Motor neuron (in vitro differentiated cells): ENCODE results near the gene CD37. TPM values are rescaled to one million over a fixed set of nuclear protein-coding genes. Genes with fewer than 3 reads are reported as not detected.

Experiments
- ATAC-seq, 8 experiments: fragments of 200-7000 bp; cut with Tn5 transposase; replicated peaks in 6 of 8; 2 replicates each; pipeline ENCODE4 v1.8.0; 2021; ENCODE audit warnings: mild to moderate bottlenecking in 8 of 8, moderate library complexity in 8 of 8
- H3K27ac ChIP-seq, 2 donors: fragments of 250-450 bp; sonication (Bioruptor Pico); 2 replicates each; pipeline ENCODE4 v1.9.0; 2021; ENCODE audit warnings: antibody characterized with exemption in 2 of 2, mild to moderate bottlenecking in 2 of 2, moderate library complexity in 1 of 2
- H3K4me1 ChIP-seq, 2 donors: fragments of 250-450 bp; sonication (Bioruptor Pico); replicated peaks in 1 of 2; 2 replicates each; pipeline ENCODE4 v1.6.1; 2021; ENCODE audit warnings: antibody characterized with exemption in 2 of 2, mild to moderate bottlenecking in 2 of 2, moderate library complexity in 1 of 2
- H3K4me3 ChIP-seq, 5 donors: fragments of 250-450 bp; sonication (Bioruptor Pico); 2 replicates each; pipeline ENCODE4 v1.9.0; 2021; ENCODE audit warnings: antibody characterized with exemption in 5 of 5, mild to moderate bottlenecking in 5 of 5, moderate library complexity in 4 of 5
- WGBS, 10 experiments: fragments of 450-650 bp; shearing (Covaris generic); methylation state at CpG; one replicate each; pipeline ENCODE4 v1.0.0; 2022; 5-methylcytosine and 5-hydroxymethylcytosine counted together
- in situ Hi-C, 9 experiments: fragments of 400-800 bp; cut with MboI; loops; one replicate each; pipeline ENCODE4 v1.15.0; 2021; ENCODE audit warnings: low sequenced_read_pairs in 9 of 9, low pct_unique_long_range_greater_than_20kb in 2 of 9; ENCODE audit not compliant: unreplicated experiment in 9 of 9
- total RNA-seq, 8 experiments: library from RNA; unstranded; fragments of 300-600 nt; gene quantifications; 2 replicates each; pipeline versions ENCODE4 v1.2.3 to v1.2.4, GENCODE V29; 2022

Gene CD37
- total RNA-seq, 8 experiments from 2014 or later: 2.8 to 40.2 (median 11.4) TPM

- H3K27ac ChIP-seq: no peak overlapping the region
- ATAC-seq: peak in 1 of 8 experiments; percentile 5
- in situ Hi-C loops: no loop called here
- WGBS, 10 experiments: 36 to 70% (median 60%) methylated on average over 1 to 3 of the region's 8 CpGs; no CpG with 5 or more reads in 7 of the 10 experiments
- no peak overlapping the region for H3K4me3 ChIP-seq
- H3K4me1 ChIP-seq: peaks cover 5% of the 10 kb centered on the region in 2 donors
Measured at GRCh38 chr19:49333811-49334288, 1.4 kb upstream of the CD37 start.

GRCh38 chr19:49335784-49336481 lies 727 bp downstream of the CD37 start:
- WGBS, 10 experiments: 36 to 100% (median 93%) methylated on average over 1 to 10 of the region's 14 CpGs
- Histone ChIP-seq H3K4me1 (peaks cover 15 to 20% of the 10 kb centered on the region in 2 donors), H3K4me3 (no peak overlapping the region), H3K27ac (no peak overlapping the region)
- no peak for ATAC-seq
- in situ Hi-C loops: no loop called here

DNA sequence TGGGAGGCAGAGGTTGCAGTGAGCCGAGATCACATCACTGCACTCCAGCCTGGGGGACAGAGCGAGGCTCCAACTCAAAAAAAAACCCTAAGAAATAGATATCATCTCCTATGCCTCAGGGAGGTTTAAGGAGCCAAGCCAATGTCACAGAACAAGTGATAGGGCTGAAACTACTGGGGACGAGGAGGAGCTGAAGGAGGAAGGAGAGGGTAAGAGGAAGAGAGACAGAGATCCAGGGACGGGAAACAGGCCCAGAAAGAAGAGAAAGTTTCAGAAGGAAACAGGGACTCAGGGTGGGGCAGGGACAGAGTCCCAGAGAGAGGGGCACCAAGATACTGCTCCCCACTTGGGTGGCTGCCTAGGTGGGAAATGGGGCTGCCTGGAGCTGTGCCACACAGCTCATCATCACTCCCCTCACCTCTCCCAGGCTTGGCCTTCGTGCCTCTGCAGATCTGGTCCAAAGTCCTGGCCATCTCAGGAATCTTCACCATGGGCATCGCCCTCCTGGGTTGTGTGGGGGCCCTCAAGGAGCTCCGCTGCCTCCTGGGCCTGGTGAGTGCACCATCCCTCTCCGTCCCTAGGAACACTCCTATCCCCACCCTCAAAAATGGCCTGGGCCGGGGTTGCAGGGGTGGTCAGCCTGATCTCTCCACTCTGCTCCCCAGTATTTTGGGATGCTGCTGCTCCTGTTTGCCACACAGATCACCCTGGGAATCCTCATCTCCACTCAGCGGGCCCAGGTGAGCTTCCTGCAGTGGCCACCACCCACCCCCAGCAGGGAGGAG lies 1.5 kb downstream of the CD37 start:
- no peak overlapping the region for H3K4me3 ChIP-seq
- H3K4me1 ChIP-seq: peaks cover 15 to 21% of the 10 kb centered on the region in 2 donors
- 59 to 100% (median 93%) methylated on average over 1 to 5 of the region's 10 CpGs; no CpG with 5 or more reads in 1 of the 10 experiments for WGBS, 10 experiments
- ATAC-seq: no peak
- H3K27ac ChIP-seq: no peak overlapping the region
- in situ Hi-C loops: no loop called here

DNA sequence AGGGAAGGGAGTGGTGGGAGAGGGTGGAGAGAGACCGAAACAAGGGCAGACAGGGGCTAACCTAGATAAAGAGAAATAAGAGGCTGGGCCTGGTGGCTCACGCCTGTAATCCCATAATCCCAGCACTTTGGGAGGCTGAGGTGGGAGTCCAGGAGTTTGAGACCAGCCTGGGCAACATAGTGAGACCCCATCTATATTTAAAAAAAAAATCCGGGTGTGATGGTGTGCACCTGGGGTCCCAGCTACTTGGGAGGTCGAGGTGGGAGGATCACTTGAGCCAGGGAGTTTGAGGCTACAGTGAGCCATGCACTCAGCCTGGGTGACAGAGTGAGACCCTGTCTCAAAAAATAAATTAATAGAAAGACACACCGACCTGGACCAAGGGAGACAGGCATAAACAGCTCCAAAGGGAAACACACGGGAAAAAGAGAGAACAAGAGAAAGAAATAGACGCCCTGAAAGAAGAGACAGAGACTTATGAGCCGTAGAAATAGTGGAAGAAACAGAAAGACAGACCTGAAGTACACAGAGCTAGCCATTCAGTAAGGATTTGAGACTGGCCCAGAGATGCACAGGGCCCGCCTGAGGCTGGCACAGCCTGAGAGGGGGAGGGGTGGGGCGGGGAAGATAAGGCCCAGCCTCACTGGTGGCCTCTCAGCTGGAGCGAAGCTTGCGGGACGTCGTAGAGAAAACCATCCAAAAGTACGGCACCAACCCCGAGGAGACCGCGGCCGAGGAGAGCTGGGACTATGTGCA lies 2.2 kb downstream of the CD37 start:
- in situ Hi-C loops: no loop called here
- Histone ChIP-seq H3K4me3 (no peak overlapping the region), H3K27ac (no peak overlapping the region), H3K4me1 (peaks cover 15 to 21% of the 10 kb centered on the region in 2 donors)
- ATAC-seq: no peak
- WGBS, 10 experiments: 49 to 100% (median 77%) methylated on average over 1 to 8 of the region's 19 CpGs; no CpG with 5 or more reads in 2 of the 10 experiments

DNA sequence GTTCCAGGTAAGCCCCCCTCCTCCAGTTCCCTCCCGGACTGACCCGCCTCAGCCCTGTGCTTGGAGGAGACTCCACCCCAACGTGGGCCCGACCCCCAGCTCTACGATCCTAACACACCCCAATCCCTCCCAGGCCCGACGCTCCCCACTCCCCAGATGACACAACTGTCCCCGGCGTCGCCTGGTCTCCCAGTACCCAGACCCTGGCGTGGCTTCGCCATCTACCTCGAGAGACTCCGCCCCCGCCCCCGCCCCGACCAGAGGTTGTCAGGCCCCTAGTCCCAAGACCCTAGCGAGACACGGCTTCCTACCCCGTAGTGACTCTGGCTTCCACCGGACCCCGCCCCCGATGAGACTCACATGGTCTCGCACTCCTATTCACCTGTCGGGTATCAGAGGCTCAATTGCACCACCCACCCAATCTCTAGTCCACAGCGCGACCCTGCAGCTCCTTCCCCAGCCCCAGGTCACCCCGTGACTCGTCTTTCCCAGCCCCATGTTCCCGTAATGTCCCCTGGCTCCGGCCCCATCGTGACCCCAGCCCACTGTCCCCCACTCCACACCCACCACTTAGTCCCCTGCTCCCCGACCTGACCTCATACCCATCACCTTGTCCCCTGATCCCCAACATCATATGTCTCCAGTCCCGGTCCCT lies 2.9 kb downstream of the CD37 start:
- Histone ChIP-seq H3K4me1 (peaks cover 15 to 21% of the 10 kb centered on the region in 2 donors), H3K4me3 (peak overlapping the region in 2 of 5 donors; percentile 37 to 44), H3K27ac (no peak overlapping the region)
- no CpG with 5 or more reads among the region's 34 CpGs for WGBS, 10 experiments
- no peak for ATAC-seq
- in situ Hi-C loops: no loop called here

DNA sequence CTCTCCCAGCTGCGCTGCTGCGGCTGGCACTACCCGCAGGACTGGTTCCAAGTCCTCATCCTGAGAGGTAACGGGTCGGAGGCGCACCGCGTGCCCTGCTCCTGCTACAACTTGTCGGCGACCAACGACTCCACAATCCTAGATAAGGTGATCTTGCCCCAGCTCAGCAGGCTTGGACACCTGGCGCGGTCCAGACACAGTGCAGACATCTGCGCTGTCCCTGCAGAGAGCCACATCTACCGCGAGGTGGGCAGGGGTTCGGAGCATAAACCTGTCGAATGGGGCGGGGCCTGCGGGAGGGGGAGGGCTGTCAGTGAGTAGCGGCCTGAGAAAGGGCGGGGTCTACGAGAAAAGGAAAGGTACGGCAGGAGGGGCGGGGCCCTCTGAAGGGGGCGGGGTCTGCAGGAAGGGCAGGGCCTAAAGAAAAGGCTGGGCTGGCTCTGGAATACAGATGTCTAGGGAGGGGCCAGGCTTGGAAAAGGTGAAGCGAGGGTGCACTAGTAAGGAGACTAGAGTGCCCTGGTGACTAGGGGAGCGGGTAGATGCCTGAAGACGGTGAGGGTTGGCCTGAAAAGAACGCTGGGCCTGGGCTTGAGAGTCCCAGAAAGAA lies 3.6 kb downstream of the CD37 start:
- Histone ChIP-seq H3K4me3 (peak overlapping the region in 4 of 5 donors; percentile 22 to 44 (median 32)), H3K4me1 (peaks cover 15 to 21% of the 10 kb centered on the region in 2 donors), H3K27ac (peak overlapping the region; percentile 47 to 66)
- peak; percentile 20 to 53 (median 48) for ATAC-seq
- WGBS, 10 experiments: 30% methylated on average over 2 of the region's 30 CpGs; no CpG with 5 or more reads in 8 of the 10 experiments
- in situ Hi-C loops: no loop called here

- ATAC-seq: peak; percentile 88 to 95 (median 92)
- H3K27ac ChIP-seq: peak overlapping the region; percentile 79 to 91
- in situ Hi-C loops: no loop called here
- peaks cover 19 to 21% of the 10 kb centered on the region in 2 donors for H3K4me1 ChIP-seq
- 0 to 40% (median 10%) methylated on average over 2 to 5 of the region's 47 CpGs; no CpG with 5 or more reads in 5 of the 10 experiments for WGBS, 10 experiments
- H3K4me3 ChIP-seq: peak overlapping the region; percentile 22 to 44 (median 26)
Measured at GRCh38 chr19:49339301-49340068, 4.3 kb downstream of the CD37 start.

DNA sequence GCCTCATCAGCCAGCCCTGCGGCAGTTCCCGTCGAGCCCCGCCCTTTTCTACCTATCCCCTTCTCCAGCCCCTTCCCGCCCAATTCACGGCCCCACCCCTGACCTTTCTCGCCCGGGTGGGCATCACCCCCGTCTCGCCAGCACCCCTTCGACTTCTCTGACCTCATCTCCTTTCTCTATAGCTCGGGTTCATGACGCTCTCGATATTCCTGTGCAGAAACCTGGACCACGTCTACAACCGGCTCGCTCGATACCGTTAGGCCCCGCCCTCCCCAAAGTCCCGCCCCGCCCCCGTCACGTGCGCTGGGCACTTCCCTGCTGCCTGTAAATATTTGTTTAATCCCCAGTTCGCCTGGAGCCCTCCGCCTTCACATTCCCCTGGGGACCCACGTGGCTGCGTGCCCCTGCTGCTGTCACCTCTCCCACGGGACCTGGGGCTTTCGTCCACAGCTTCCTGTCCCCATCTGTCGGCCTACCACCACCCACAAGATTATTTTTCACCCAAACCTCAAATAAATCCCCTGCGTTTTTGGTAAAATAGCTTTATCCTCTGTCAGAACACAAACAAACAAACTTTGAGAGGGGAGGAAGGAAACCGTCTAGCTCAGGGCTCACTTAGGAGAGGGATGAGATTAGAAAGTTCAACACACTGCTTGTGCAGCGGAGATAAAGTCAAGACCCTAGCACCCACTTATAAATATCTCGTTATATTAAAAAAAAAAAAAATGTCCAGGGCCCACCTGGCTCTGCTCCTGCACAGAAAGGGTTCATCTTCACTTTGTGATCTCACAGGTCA lies 5.1 kb downstream of the CD37 start:
- in situ Hi-C loops: no loop called here
- Histone ChIP-seq H3K4me3 (peak overlapping the region; percentile 15 to 44 (median 23)), H3K4me1 (peaks cover 21 to 24% of the 10 kb centered on the region in 2 donors), H3K27ac (peak overlapping the region; percentile 79 to 91)
- ATAC-seq: peak in 6 of 8 experiments; percentile 1 to 51 (median 43)
- 0 to 71% (median 60%) methylated on average over 1 to 5 of the region's 36 CpGs; no CpG with 5 or more reads in 4 of the 10 experiments for WGBS, 10 experiments

GRCh38 chr19:49340865-49341718 lies 5.9 kb downstream of the CD37 start:
- no peak for ATAC-seq
- 70 to 100% (median 88%) methylated on average over 1 to 4 of the region's 11 CpGs; no CpG with 5 or more reads in 6 of the 10 experiments for WGBS, 10 experiments
- in situ Hi-C loops: no loop called here

GRCh38 chr19:49342291-49342721 lies 7.1 kb downstream of the CD37 start:
- Histone ChIP-seq H3K4me1 (peaks cover 21 to 24% of the 10 kb centered on the region in 2 donors), H3K4me3 (no peak overlapping the region), H3K27ac (no peak overlapping the region)
- in situ Hi-C loops: no loop called here
- ATAC-seq: no peak
- 90 to 100% (median 95%) methylated on average over 4 to 8 of the region's 11 CpGs; no CpG with 5 or more reads in 5 of the 10 experiments for WGBS, 10 experiments

More at GRCh38 chr19:49340865-49341718, 5.9 kb downstream of the CD37 start:
- Histone ChIP-seq H3K27ac (peak overlapping the region; percentile 53 to 68), H3K4me1 (peaks cover 21 to 24% of the 10 kb centered on the region in 2 donors), H3K4me3 (no peak overlapping the region)
